ENCODE measurements around the gene TDRKH. TPM values are rescaled to one million over a fixed set of nuclear protein-coding genes. Genes with fewer than 3 reads are reported as not detected.

The TDRKH gene
- polyA plus RNA-seq, 3 donors: 8.1 to 13.2 (median 8.4) TPM

Other genes with a start within 250 kb of the TDRKH start
- 10 to 100 TPM; 18.4 to 28.1 (median 27.0) TPM for gene SNX27, start 178.4 kb downstream of the TDRKH start, polyA plus RNA-seq (ENCODE audit: insufficient read length in 3 of 3)
- under 1 TPM; 0.53 to 0.61 (median 0.58) TPM for gene CELF3, start 73.7 kb downstream of the TDRKH start, polyA plus RNA-seq (ENCODE audit: insufficient read length in 3 of 3)
- gene RIIAD1, start 69.0 kb downstream of the TDRKH start, polyA plus RNA-seq (ENCODE audit: insufficient read length in 3 of 3): under 1 TPM in 1 of 3 donors, not detected in 2; 0.24 TPM
- gene MRPL9, start 27.0 kb downstream of the TDRKH start, polyA plus RNA-seq (ENCODE audit: insufficient read length in 3 of 3): 100 to 1,000 TPM; 116 to 122 (median 116) TPM
- gene LINGO4, start 14.9 kb upstream of the TDRKH start, polyA plus RNA-seq (ENCODE audit: insufficient read length in 3 of 3): not detected
- gene RORC, start 41.3 kb upstream of the TDRKH start, polyA plus RNA-seq (ENCODE audit: insufficient read length in 3 of 3): 1 to 10 TPM in 1 of 3 donors, under 1 TPM in 2; 0.65 to 1.3 (median 0.94) TPM
- under 1 TPM; 0.16 to 0.35 (median 0.23) TPM for gene C2CD4D, start 49.3 kb upstream of the TDRKH start, polyA plus RNA-seq (ENCODE audit: insufficient read length in 3 of 3)
- gene THEM5, start 63.2 kb upstream of the TDRKH start, polyA plus RNA-seq (ENCODE audit: insufficient read length in 3 of 3): 1 to 10 TPM in 1 of 3 donors, under 1 TPM in 2; 0.46 to 1.2 (median 0.92) TPM
- gene THEM4, start 119.0 kb upstream of the TDRKH start, polyA plus RNA-seq (ENCODE audit: insufficient read length in 3 of 3): 10 to 100 TPM; 16.0 to 50.2 (median 40.5) TPM
- gene S100A10, start 203.4 kb upstream of the TDRKH start, polyA plus RNA-seq (ENCODE audit: insufficient read length in 3 of 3): 100 to 1,000 TPM; 181 to 241 (median 215) TPM
- gene S100A11, start 246.5 kb upstream of the TDRKH start, polyA plus RNA-seq (ENCODE audit: insufficient read length in 3 of 3): 100 to 1,000 TPM; 202 to 295 (median 229) TPM